GM18498 (cell line): ENCODE data around the gene RAPH1.
A peak's percentile ranks its signal among the peaks of the same experiment; 100 is the strongest.

Source experiments
- ATAC-seq: cut with Tn5 transposase; IDR thresholded peaks from one replicate; pipeline ENCODE4 v1.9.1; 2021; ENCODE audit warnings: mild to moderate bottlenecking, moderate library complexity; ENCODE audit not compliant: unreplicated experiment

RAPH1 gene, protein sequence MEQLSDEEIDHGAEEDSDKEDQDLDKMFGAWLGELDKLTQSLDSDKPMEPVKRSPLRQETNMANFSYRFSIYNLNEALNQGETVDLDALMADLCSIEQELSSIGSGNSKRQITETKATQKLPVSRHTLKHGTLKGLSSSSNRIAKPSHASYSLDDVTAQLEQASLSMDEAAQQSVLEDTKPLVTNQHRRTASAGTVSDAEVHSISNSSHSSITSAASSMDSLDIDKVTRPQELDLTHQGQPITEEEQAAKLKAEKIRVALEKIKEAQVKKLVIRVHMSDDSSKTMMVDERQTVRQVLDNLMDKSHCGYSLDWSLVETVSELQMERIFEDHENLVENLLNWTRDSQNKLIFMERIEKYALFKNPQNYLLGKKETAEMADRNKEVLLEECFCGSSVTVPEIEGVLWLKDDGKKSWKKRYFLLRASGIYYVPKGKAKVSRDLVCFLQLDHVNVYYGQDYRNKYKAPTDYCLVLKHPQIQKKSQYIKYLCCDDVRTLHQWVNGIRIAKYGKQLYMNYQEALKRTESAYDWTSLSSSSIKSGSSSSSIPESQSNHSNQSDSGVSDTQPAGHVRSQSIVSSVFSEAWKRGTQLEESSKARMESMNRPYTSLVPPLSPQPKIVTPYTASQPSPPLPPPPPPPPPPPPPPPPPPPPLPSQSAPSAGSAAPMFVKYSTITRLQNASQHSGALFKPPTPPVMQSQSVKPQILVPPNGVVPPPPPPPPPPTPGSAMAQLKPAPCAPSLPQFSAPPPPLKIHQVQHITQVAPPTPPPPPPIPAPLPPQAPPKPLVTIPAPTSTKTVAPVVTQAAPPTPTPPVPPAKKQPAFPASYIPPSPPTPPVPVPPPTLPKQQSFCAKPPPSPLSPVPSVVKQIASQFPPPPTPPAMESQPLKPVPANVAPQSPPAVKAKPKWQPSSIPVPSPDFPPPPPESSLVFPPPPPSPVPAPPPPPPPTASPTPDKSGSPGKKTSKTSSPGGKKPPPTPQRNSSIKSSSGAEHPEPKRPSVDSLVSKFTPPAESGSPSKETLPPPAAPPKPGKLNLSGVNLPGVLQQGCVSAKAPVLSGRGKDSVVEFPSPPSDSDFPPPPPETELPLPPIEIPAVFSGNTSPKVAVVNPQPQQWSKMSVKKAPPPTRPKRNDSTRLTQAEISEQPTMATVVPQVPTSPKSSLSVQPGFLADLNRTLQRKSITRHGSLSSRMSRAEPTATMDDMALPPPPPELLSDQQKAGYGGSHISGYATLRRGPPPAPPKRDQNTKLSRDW

GRCh38 chr2:203535078-203535783 lies at the start of gene RAPH1:
RAPH1 (minus strand) TSS chr2:203535301; CDS start chr2:203495353, 39,948 bp downstream.
- ATAC-seq, result peak; percentile 81

GRCh38 chr2:203584784-203585183 lies 49.7 kb upstream of the RAPH1 start:
- no peak for ATAC-seq

- ATAC-seq, result peak; percentile 67
These were observed 48.6 kb upstream of the RAPH1 start for GRCh38 chr2:203583701-203584100.

GRCh38 chr2:203583084-203583695 lies 48.1 kb upstream of the RAPH1 start:
- ATAC-seq, result no peak

- ATAC-seq, result no peak
These were observed 47.4 kb upstream of the RAPH1 start for GRCh38 chr2:203582468-203582867.

DNA sequence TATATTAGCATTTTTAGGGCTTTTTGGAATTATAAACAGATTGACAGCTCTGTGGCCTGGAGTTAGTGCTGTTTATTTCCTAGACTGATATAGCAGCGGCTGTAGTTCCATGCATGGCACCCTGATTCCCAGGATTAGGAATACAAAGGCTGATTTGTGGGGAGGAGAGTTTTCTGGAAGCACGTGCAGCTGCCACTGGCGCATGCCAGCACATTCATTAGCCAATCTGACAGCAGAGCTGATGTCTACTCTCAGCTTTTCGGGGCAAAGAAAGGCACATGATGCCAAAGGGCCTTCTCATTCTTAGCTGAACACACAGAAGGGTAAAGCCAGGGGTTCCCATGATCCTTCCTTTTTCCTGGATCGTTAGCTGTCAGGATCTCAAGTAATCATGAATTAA lies 45.7 kb upstream of the RAPH1 start:
- ATAC-seq, result no peak

DNA sequence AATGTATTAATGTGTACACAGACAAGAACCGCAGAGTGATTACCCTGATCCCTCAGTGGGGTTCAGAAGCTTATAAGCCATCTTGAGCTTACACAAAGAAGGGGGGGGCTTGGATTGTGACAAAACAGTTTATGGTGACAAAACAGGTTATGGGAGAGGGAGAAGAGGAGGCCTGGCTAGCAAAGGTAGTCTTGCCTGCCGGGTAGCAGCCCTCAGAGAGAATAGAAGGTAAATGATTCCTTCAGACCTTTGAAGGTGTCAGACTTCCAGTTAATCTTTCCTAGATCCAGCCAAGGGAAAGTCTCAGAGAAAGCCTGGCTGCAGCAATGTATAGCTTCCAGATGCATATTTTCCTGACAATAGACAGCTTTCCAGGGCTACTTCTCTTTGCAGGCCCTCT lies 44.6 kb upstream of the RAPH1 start:
- no peak for ATAC-seq

DNA sequence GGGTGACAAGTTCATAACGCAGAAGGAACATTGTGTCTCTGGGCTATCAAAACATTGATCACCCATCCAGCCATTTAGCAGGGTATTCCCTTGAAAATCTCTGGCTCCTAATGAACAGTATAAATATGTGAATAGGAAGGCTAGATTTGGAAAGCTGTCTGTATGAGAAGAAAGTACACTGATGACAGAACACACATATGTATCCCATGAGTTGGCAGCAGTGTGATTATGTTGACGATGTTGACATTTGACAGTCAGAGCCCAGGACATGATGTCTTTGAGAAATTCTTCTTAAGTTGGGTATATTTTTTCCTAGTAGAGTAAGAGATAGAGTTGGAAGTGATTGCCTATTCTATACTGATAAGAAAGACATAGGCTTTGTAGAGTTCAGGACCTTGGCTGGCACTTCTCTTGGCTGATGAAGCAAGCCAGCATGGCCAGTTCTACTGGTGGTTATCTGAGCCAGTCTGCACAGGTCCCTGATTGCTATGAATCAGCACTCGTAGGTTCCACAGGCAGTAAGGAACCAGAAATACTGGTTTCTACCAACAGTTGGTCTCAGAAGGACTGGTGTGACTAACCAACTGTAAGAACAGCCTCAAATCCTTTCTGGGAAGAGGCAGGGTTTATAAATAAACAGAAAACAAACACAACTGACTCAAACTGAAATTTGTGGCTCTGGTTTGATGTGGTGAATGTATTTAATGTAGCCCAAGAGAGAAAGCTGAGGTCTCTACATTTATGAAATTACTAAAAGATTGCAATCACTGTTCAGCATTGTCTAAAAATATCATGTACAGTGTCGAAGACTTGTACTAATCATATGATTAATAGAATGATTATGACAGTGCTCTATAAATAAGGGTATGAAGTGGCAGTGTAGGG lies 43.9 kb upstream of the RAPH1 start:
- peak; percentile 94 for ATAC-seq

DNA sequence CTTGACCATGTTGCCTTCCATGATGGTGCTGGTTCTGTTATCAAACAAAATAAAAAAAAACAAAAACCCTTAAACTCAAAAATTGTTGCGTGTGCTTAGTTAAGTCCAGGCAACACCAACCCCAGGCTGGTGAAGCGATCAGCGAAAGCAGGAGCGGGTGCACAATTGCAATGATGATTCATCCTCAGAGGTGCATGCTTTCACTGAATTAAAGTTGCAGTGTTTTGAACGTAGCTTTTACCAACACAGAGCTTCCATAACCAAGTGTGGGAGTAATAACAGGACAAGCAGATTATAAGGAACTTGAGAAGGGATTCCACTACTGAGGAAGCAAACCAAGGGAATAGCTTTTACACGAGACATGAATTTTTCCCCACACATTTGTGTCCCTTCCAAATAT lies 39.7 kb upstream of the RAPH1 start:
- ATAC-seq, result no peak

- no peak for ATAC-seq
These were observed 37.2 kb upstream of the RAPH1 start for GRCh38 chr2:203572316-203572715.

- no peak for ATAC-seq
These were observed 34.7 kb upstream of the RAPH1 start for GRCh38 chr2:203569677-203570316.

DNA sequence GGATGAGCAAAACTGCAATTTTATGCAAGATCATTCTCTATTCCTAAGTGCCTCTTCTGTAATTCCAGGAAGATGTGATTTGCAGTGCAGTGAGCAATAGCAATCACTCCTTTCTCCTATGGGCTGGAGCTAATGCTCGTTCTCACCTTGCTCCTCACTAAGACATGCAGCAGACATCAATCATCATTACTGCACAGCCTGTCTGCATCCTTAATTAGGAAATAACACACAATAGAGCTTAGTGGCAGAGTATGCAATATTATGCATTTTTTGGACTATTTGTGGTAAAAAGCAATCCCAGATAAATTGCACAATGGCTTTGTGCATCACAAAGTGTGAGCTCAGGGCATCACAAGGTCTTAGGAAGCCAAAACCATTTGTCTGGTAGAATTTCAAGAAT lies 32.6 kb upstream of the RAPH1 start:
- ATAC-seq, result no peak

GRCh38 chr2:203566161-203566560 lies 31.1 kb upstream of the RAPH1 start:
- no peak for ATAC-seq

- no peak for ATAC-seq
These were observed 30.0 kb upstream of the RAPH1 start for GRCh38 chr2:203565076-203565475.

DNA sequence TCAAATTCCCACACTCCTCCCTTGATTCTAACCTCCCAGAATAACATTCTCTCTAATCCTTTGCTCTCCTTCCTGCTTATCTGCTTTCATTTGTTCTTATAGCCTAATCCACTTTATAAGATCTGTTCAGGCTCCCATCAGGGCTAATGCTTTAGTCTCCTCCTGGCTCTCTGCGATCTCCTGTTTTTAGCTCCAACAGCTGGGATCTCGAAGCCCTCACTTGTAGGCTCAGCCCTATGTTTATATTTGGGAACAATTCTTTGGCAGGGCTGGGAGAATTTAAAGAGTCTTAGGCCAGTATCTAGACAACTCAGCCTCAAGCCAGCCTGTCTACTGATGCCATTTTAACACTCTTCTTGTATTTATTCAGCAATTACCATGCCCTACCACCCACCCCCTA lies 27.2 kb upstream of the RAPH1 start:
- no peak for ATAC-seq

DNA sequence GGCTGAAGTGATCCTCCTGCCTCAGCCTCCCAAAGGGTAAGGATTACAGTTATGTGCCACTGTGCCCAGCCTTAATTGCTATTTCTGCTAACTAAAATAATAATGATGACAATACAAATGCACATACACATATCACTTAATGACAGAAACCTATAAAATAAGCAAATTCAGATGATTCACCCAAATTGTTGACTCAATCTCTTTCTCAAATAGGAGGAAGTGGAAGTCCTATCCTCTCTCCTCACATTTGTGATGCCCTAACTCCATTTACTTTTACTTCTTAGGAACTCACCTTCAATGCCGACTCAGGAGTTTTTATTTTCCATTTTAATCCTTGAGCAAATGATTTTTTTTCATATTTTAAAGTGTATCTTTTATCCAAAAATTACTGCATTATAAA lies 24.5 kb upstream of the RAPH1 start:
- ATAC-seq, result no peak

DNA sequence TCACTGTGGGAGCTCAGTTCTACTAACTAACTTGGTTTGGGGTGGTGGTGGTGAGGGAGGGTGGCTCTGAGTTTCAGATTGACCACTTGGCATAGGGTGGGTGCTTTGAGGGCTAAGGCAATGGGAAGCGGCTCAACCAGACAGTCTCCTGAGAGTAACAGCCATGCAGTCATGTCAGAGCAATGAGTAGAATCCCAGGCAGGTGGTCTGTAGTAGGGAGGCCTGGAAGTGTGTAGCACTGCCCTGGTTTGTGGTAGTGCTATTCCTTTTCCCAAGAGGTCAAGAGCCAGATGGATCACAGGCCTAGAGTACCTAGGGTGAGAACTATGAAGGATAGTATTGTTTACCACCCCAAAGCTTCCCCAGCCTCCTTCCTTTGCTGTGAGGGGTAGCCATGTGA lies 18.7 kb upstream of the RAPH1 start:
- no peak for ATAC-seq

DNA sequence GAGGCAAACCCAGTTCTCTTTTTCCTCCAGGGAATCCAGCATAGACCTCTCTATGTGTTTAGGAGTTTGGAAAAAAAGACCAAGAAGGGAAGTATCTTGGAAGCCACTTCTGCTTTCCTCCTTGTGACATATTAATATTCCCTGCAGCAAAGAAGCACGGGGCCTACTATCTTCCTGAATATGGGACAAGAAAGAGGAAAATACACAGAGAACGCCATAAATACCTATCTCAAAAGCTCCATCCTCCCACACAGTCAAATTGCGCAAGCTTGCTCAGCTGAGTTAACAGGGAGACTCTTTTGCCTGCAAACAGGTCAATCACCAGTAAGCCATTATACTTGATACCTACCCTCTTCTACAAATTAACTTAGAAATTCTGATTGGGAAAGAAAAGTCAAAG lies 16.7 kb upstream of the RAPH1 start:
- ATAC-seq, result no peak

DNA sequence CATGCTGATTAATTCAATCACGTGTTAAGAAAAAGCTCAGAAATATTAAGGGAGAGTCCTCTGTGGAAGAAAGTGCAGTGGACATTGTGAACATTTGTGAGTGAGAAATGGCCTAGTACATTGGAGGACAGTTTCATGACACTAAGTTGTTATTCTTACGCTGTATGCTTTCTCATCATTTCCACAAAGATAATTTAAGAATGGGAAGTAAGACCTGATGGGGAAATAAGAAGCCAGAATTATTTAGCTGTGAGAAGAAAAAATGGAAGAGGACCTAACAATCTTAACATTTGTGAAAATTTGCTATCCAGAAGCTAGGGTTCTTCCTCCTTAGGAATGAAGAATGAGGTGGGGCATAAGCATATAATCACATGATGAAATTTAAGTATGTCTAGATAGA lies 15.2 kb upstream of the RAPH1 start:
- ATAC-seq, result no peak
